ENCODE results near the gene RHOU. TPM values are rescaled to one million over a fixed set of nuclear protein-coding genes. Genes with fewer than 3 reads are reported as not detected.
A peak's percentile ranks its signal among the peaks of the same experiment; 100 is the strongest.

RHOU gene
- total RNA-seq, 1 experiment from 2014 or later = 1.2 TPM

DNA sequence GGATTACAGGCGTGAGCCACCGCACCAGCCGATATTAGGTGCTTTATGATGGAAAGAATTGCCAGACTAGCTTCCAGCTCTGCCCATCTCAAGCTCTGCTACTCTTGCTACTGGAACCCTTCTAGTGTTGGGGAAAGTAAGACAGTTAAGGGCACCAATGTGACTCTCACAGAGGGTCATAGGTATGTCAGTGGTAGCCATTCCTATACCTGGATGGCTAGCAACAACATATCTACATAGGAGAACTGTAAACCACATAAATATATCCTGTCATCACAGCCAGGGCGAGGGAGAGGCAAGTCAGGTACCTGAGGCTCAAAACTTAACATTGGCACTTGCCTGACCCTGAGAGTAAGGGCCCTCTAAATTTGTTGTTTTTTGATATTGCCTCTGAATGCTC lies 1.7 kb upstream of the RHOU start:
- CTCF ChIA-PET = no interaction called here
- TF ChIP-seq EZH2 (IDR thresholded peaks at IDR 0.05; ENCODE audit: borderline replicate concordance, low read depth, low read length, poor library complexity, severe bottlenecking) = no peak
- TF ChIP-seq, protein P1, sequence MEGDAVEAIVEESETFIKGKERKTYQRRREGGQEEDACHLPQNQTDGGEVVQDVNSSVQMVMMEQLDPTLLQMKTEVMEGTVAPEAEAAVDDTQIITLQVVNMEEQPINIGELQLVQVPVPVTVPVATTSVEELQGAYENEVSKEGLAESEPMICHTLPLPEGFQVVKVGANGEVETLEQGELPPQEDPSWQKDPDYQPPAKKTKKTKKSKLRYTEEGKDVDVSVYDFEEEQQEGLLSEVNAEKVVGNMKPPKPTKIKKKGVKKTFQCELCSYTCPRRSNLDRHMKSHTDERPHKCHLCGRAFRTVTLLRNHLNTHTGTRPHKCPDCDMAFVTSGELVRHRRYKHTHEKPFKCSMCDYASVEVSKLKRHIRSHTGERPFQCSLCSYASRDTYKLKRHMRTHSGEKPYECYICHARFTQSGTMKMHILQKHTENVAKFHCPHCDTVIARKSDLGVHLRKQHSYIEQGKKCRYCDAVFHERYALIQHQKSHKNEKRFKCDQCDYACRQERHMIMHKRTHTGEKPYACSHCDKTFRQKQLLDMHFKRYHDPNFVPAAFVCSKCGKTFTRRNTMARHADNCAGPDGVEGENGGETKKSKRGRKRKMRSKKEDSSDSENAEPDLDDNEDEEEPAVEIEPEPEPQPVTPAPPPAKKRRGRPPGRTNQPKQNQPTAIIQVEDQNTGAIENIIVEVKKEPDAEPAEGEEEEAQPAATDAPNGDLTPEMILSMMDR (conservative IDR thresholded peaks at IDR 0.05; ENCODE audit: low read depth, low read length) = no peak

DNA sequence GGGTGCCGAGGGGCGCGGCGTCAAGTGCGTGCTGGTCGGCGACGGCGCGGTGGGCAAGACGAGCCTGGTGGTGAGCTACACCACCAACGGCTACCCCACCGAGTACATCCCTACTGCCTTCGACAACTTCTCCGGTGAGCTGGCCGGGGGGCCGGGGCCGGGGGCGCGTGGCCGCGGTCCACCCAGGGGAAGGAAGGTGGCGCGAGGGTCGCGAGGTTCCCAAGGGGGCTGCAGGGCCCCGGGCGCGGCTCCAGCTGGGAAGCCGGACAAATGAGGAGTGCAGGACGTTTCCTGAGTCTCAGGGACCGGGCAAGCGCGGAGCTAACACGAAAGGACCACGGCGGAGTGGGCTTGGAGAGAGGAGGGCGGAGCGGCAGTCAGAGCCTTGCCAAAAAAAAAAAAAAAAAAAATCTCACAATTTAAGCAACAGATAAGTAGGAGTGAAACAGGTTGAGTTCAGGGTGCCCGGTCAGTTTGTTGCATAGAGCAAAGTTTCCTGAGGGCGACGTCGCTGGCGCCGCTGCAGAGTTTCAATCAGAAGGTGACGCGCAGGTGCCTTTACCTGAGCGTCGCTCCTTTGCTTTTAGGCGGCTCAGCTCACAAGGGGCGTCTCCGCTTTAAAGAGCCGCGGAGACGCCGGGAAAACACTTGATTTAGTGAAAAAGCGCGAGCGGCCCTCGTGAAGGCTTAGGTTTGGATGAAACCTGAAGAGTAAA lies 750 bp downstream of the RHOU start:
- BruUV-seq (replicated peaks) = no TSS peak
- ChIA-PET POLR2A (ENCODE audit: low non-redundant PET) (no interaction called here), CTCF (interaction anchor here (0.6 kb wide), 1 partner anchor 280 kb away, joined by 18 read pairs; no protein-coding TSS in a partner anchor)
- H3K4me1 ChIP-seq (ENCODE audit: insufficient read depth, low read length, poor library complexity, severe bottlenecking) = peaks cover 8% of the 10 kb centered on the region
- peak; percentile 12 for DNase-seq (ENCODE audit: low spot score)
- peaks cover 39% of the 10 kb centered on the region for H3K27me3 ChIP-seq (replicated peaks; ENCODE audit: insufficient read depth, low read depth, low read length, poor library complexity)
- H3K4me3 ChIP-seq (ENCODE audit: low read depth, low read length, poor library complexity, severe bottlenecking) = peak overlapping the region; percentile 53
- H3K36me3 ChIP-seq (ENCODE audit: insufficient read depth, low read length, poor library complexity, severe bottlenecking) = no peaks in the 10 kb centered on the region
- H3K9me3 ChIP-seq (ENCODE audit: low read depth, low read length, poor library complexity, severe bottlenecking) = no peaks in the 10 kb centered on the region
- TF ChIP-seq, protein P1 (conservative IDR thresholded peaks at IDR 0.05; ENCODE audit: low read depth, low read length) = no peak
- TF ChIP-seq EZH2 (IDR thresholded peaks at IDR 0.05; ENCODE audit: borderline replicate concordance, low read depth, low read length, poor library complexity, severe bottlenecking) = peak; percentile 26
- intact Hi-C loops (cut with micrococcal nuclease; ENCODE audit: unreplicated experiment) = loop anchor here (2.0 kb wide), 1 partner anchor 491 kb away; no protein-coding TSS in a partner anchor
- H3K27ac ChIP-seq (ENCODE audit: low read depth, low read length, poor library complexity, severe bottlenecking) = no peak overlapping the region

More for the DNA sequence above, 1.7 kb upstream of the RHOU start:
- no peak overlapping the region for H3K4me3 ChIP-seq (ENCODE audit: low read depth, low read length, poor library complexity, severe bottlenecking)
- POLR2A ChIA-PET (ENCODE audit: low non-redundant PET) = no interaction called here
- H3K27ac ChIP-seq (ENCODE audit: low read depth, low read length, poor library complexity, severe bottlenecking) = no peak overlapping the region
- intact Hi-C loops (cut with micrococcal nuclease; ENCODE audit: unreplicated experiment) = no loop called here
- H3K4me1 ChIP-seq (ENCODE audit: insufficient read depth, low read length, poor library complexity, severe bottlenecking) = peaks cover 8% of the 10 kb centered on the region
- H3K36me3 ChIP-seq (ENCODE audit: insufficient read depth, low read length, poor library complexity, severe bottlenecking) = no peaks in the 10 kb centered on the region
- no peaks in the 10 kb centered on the region for H3K9me3 ChIP-seq (ENCODE audit: low read depth, low read length, poor library complexity, severe bottlenecking)
- H3K27me3 ChIP-seq (replicated peaks; ENCODE audit: insufficient read depth, low read depth, low read length, poor library complexity) = peaks cover 48% of the 10 kb centered on the region
- DNase-seq (ENCODE audit: low spot score) = no peak
- no TSS peak for BruUV-seq (replicated peaks)

DNA sequence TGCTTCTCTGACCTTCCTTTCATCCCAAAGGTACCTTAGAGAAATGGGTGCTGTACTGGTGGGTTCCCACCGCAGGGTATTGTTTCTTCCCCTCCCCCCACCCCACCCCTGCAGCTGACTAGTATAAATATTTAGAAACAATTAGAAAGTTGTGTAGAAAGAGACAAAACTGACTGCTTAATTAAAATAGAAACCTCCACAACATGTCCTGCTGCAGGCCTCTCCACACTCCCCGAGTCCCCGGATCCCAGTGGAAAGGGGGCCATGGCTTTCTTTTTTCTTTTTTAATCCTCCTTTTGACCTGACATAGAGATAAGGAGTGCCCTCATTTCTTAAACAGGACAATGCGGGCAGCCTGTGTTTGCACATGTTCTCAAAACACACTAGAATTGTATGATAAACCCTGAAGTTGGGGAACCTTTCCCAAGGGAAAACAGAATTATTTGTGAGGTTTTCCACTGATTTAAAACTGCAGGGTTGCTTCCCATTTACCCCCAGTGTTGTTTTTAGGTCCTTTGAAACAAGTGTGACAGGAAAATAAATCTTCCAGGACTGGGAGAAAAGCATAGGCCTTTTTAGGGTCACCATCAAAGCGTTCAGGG lies 1.7 kb downstream of the RHOU start:
- ChIA-PET CTCF (no interaction called here), POLR2A (ENCODE audit: low non-redundant PET) (no interaction called here)
- peaks cover 8% of the 10 kb centered on the region for H3K4me1 ChIP-seq (ENCODE audit: insufficient read depth, low read length, poor library complexity, severe bottlenecking)
- H3K36me3 ChIP-seq (ENCODE audit: insufficient read depth, low read length, poor library complexity, severe bottlenecking) = no peaks in the 10 kb centered on the region
- DNase-seq (ENCODE audit: low spot score) = no peak
- TF ChIP-seq EZH2 (IDR thresholded peaks at IDR 0.05; ENCODE audit: borderline replicate concordance, low read depth, low read length, poor library complexity, severe bottlenecking) = no peak
- TF ChIP-seq, protein P1 (conservative IDR thresholded peaks at IDR 0.05; ENCODE audit: low read depth, low read length) = no peak
- peaks cover 38% of the 10 kb centered on the region for H3K27me3 ChIP-seq (replicated peaks; ENCODE audit: insufficient read depth, low read depth, low read length, poor library complexity)
- H3K9me3 ChIP-seq (ENCODE audit: low read depth, low read length, poor library complexity, severe bottlenecking) = no peaks in the 10 kb centered on the region
- intact Hi-C loops (cut with micrococcal nuclease; ENCODE audit: unreplicated experiment) = no loop called here
- H3K27ac ChIP-seq (ENCODE audit: low read depth, low read length, poor library complexity, severe bottlenecking) = no peak overlapping the region
- BruUV-seq (replicated peaks) = no TSS peak
- no peak overlapping the region for H3K4me3 ChIP-seq (ENCODE audit: low read depth, low read length, poor library complexity, severe bottlenecking)

All from A673 (cell line).